Activated T-helper 1 cell treated with anti-CD3 and anti-CD28 coated beads, Interleukin-12 subunit alpha, Interleukin-12 subunit beta, Interleukin-2, Interleukin-4 antibody, amounts not matched to agents 30 ng/mL and 10 ng/mL and 1 ng/mL, durations not matched to agents 14 hours and 24 hours and 36 hours (primary cell): ENCODE measurements around the gene FCN2. TPM values are rescaled to one million over a fixed set of nuclear protein-coding genes. Genes with fewer than 3 reads are reported as not detected.

Experiments used
- DNase-seq: peaks from one replicate; pipeline ENCODE4 v3.0.0; 2021; ENCODE audit warnings: low spot score
- H3K27ac Mint-ChIP-seq: one replicate; pipeline ENCODE4 v1.8.0; 2021; ENCODE audit warnings: mild to moderate bottlenecking, mixed read lengths
- H3K27me3 Mint-ChIP-seq: one replicate; pipeline ENCODE4 v1.8.0; 2022; ENCODE audit warnings: mild to moderate bottlenecking, moderate library complexity, mixed read lengths; ENCODE audit not compliant: insufficient read depth
- H3K36me3 Mint-ChIP-seq: one replicate; pipeline ENCODE4 v1.8.0; 2021; ENCODE audit warnings: low read depth, mixed read lengths
- H3K4me1 Mint-ChIP-seq: one replicate; pipeline ENCODE4 v1.8.0; 2021; ENCODE audit warnings: low read depth, mixed read lengths
- H3K4me3 Mint-ChIP-seq: one replicate; pipeline ENCODE4 v1.8.0; 2021; ENCODE audit warnings: mild to moderate bottlenecking, moderate library complexity, mixed read lengths
- H3K9me3 Mint-ChIP-seq: one replicate; pipeline ENCODE4 v1.8.0; 2021; ENCODE audit warnings: mixed read lengths
- intact Hi-C: fragments of 100-400 bp; cut with micrococcal nuclease; formaldehyde crosslinking; loops from one replicate; pipeline ENCODE4 v1.15.1; 2024
- total RNA-seq: library from RNA; stranded (reverse); gene quantifications from 2 replicates; pipeline ENCODE4 v1.2.3, GENCODE V29; 2022

Gene FCN2
- not detected in 2 replicates for total RNA-seq

DNA sequence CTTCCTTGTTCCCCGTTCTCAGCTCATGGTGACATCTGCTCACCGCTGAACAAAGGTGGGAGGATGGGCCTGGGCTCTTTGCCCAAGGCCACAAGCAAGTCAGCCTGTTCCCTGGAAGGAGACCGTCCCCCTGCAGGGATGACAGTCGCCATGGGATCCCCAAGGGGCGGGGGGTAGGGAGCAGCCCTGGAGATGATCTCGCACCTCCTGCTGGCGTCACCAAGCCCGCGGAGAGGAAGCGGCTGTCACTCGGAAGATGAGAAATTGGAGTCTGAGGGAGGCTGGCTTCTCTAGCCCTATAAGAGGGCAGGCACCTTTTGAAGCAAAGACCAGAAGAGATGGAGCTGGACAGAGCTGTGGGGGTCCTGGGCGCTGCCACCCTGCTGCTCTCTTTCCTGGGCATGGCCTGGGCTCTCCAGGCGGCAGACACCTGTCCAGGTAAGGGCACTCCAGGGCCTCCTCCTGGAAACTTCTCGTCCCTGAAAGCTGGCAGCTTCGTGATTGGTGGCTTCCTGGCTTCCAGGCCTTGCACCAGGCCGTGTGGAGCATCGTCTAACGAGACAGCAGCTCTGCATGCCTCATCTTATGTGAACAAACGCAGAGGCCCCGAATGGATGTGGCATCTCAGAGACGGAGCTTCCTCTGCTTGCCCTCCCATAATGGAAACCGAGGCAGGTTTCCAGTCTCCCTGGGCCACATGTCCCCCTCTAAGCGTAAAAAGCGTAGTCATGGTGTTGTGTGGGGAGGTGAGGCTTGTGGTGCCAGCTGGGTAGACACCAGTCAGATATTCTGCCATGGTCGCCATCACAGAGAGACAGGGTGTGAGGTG is at the start of gene FCN2:
TSS of gene FCN2 (plus strand) at position 327 of the 829 bp plus-strand sequence. CDS start at position 339, 12 bp downstream.
- H3K36me3 Mint-ChIP-seq, result no peaks in the 10 kb centered on the region
- H3K9me3 Mint-ChIP-seq, result no peaks in the 10 kb centered on the region
- no peaks in the 10 kb centered on the region for H3K4me1 Mint-ChIP-seq
- no peak within 1 kb of the TSS for H3K4me3 Mint-ChIP-seq
- no peak within 1 kb of the TSS for H3K27ac Mint-ChIP-seq
- peaks cover 2% of the 10 kb centered on the region for H3K27me3 Mint-ChIP-seq
- DNase-seq, result no peak
- intact Hi-C loops, result no loop called here

DNA sequence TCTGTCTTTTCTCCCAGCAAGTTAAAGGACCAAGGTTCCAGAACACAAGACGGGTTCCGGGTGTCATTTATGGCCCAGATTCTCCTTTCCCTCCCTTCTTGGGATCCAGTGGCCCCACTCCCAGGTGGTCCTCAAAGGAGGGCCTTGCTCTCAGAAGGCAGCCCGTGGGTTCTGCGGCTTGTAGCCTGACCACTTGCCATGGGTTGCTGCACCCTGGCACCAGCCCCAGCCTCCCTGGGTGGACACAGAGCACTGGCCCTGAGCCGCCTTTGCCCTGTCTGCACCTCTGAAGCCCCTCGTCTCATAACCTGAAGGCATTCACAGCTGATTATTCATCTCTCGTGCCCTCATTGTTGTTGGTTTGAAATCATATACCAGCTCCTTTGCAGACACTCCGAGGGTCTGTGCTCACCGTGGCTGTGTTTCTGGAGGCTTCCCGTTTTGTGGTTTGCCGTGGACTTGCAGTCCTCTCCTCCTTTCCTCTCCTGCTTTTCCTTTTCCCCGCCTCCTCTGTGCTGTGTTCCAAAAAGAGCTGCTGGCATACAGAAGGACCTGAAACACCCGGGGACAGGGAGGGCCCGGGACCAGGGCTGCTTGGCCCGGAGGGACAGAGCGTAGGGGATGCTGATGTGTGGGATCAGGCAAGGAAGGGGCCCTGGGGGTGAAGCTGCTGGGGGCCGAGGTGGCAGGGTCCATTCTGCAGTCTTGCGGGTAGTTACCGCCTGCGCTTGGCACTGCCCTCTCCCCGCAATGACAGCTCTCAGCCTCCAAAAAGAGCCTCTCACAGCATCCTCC is 49.5 kb upstream of the FCN2 start:
- Mint-ChIP-seq H3K4me1 (no peaks in the 10 kb centered on the region), H3K27ac (no peak overlapping the region), H3K27me3 (no peaks in the 10 kb centered on the region), H3K4me3 (no peak overlapping the region), H3K36me3 (no peaks in the 10 kb centered on the region), H3K9me3 (no peaks in the 10 kb centered on the region)
- DNase-seq, result no peak
- intact Hi-C loops, result no loop called here

DNA sequence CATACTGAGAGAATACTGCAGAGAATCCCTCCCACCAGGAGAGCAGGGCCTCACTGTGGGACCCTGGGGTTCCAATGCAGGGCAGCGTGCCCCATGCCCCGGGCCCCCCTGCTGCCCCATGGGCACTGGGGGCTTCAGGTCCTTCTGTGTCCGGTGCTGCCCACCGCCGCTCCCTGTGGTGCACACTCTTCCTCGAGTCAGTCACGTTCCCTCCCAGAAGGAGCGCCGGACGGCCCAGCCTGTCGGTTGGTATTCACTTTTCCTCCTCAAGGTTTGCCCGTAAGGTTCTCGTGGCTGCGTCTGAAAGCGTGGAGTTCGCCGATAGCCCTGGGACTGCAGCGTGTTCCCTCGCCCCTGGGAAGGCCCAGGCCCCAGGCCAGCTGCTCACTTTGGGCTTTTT is 48.1 kb upstream of the FCN2 start:
- H3K9me3 Mint-ChIP-seq, result no peaks in the 10 kb centered on the region
- no peaks in the 10 kb centered on the region for H3K4me1 Mint-ChIP-seq
- intact Hi-C loops, result no loop called here
- H3K36me3 Mint-ChIP-seq, result no peaks in the 10 kb centered on the region
- no peak overlapping the region for H3K4me3 Mint-ChIP-seq
- no peaks in the 10 kb centered on the region for H3K27me3 Mint-ChIP-seq
- no peak for DNase-seq
- H3K27ac Mint-ChIP-seq, result no peak overlapping the region

DNA sequence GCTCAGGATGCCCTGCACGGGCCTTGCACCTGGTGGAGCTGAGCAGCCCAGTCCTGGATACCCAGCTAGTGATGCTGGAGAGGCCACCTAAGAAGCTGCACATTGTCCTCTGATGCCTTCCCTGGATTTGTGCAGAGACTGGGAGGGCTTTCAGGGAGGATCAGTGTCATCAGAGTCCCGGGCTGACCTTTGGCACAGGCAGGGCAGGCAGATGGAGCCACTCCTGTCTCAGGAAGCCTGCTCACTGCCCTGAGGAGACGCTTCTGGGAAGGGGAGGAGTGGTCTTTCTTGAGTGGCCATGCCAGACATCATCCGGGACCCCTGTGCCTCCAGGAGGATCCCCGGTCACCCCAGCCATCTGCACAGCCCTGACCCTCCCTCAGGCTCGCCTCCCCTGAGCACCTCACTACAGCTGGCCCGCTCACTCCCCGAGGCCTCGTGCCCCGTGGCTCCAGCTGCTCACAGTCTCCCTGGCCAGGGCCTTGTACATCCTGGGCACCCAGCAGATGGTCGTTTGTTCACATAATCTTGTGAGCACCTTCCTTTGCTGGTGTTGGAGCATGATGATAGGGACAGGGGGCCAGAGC is 47.2 kb upstream of the FCN2 start:
- Mint-ChIP-seq H3K27ac (no peak overlapping the region), H3K4me3 (no peak overlapping the region), H3K4me1 (no peaks in the 10 kb centered on the region), H3K27me3 (no peaks in the 10 kb centered on the region), H3K9me3 (no peaks in the 10 kb centered on the region), H3K36me3 (no peaks in the 10 kb centered on the region)
- intact Hi-C loops, result no loop called here
- DNase-seq, result no peak

DNA sequence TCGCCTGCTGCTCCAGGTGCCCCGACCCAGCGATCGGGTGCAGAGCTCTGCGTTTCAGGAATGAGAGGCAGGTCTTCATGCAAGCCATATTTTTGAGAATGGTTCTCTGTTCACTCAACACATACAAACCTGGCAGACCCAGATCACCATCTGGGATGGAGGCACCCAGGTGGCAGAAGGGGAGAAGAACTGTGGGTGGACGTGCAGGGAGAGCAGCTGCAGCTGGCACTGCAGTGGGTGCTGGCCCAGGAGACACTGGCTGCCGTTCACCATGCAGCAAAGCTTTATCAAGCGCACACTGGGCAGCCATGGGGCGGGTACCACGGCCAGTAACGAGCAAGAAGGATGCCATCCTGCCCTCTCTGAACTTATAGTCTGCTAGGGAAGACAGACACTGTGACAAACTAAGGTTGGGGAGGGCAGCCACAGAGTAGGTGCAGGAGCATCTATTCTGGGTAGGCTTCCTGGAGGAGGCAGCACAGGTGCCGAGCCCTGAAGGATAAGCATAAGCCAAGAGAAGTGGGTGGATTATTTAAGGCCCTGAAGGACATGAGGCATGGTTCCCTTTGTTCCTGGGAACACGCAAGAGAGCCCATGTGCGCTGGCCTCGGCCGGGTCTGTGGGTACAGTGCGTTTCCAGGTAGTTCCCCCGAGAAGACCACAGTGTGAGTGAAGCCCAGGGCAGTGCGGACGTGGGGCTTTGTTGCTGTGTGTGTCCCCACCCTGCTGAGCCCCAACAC is 46.2 kb upstream of the FCN2 start:
- Mint-ChIP-seq H3K4me1 (no peaks in the 10 kb centered on the region), H3K27me3 (no peaks in the 10 kb centered on the region), H3K27ac (no peak overlapping the region), H3K9me3 (no peaks in the 10 kb centered on the region), H3K4me3 (no peak overlapping the region), H3K36me3 (no peaks in the 10 kb centered on the region)
- intact Hi-C loops, result no loop called here
- no peak for DNase-seq

DNA sequence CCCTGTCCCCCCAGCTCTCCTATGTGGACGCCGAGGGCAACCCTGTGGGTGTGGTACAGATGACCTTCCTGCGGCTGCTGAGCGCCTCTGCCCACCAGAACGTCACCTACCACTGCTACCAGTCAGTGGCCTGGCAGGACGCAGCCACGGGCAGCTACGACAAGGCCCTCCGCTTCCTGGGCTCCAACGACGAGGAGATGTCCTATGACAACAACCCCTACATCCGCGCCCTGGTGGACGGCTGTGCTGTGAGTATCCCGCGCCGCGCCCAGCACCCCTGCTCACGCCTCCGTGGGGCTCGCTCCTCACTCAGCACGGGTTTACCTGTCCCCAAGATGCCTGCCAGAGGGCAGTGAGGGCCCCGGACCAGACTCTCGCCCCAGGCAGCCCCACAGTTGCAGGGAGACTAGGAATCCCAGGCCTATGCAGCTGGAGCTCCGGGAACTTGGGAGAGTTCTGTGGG is 45.6 kb upstream of the FCN2 start:
- Mint-ChIP-seq H3K4me1 (no peaks in the 10 kb centered on the region), H3K36me3 (no peaks in the 10 kb centered on the region), H3K27ac (no peak overlapping the region), H3K27me3 (no peaks in the 10 kb centered on the region), H3K9me3 (no peaks in the 10 kb centered on the region), H3K4me3 (no peak overlapping the region)
- no peak for DNase-seq
- intact Hi-C loops, result no loop called here

DNA sequence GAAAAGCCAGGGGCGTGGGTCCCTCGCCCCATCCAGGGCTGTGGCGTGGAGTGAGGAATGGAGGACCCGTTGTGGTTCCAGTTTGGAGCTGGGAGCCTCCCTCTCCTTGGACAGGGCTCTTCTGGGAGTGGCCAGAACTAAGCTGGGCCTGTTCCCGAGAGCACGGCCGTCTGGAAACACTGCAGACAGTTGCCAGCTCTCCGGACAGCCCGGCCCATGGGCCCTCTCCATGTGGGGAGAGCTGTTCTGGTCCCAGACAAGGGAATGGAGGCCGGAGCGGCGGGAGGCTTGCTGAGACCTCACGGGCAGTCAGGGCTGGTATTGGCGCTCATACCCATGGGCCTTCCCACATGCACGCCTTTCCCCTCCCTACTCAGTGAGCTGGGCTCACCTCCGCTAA is 45.2 kb upstream of the FCN2 start:
- no peak for DNase-seq
- Mint-ChIP-seq H3K27ac (no peak overlapping the region), H3K36me3 (no peaks in the 10 kb centered on the region), H3K27me3 (no peaks in the 10 kb centered on the region), H3K9me3 (no peaks in the 10 kb centered on the region), H3K4me1 (no peaks in the 10 kb centered on the region), H3K4me3 (no peak overlapping the region)
- intact Hi-C loops, result no loop called here

DNA sequence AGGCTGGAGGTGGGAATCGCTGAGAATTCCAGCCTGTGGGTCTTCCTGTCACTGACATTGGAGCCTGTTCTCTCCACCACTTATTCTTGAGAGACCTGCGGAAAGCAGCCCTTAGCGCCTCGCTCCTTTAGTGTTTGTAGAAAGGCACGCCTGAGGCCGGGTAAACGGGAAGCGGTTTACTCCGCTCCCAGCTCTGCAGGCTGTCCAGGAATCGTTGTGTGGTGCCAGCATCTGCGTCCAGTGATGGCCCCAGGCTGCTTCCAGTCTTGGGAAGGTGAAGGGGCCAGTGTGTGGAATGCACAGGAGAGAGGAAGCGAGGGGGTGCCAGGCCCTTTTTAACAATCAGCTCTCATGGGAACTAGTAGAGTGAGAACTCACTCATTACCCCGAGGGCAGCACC is 44.6 kb upstream of the FCN2 start:
- no peak overlapping the region for H3K27ac Mint-ChIP-seq
- H3K27me3 Mint-ChIP-seq, result no peaks in the 10 kb centered on the region
- no peak for DNase-seq
- intact Hi-C loops, result no loop called here
- no peaks in the 10 kb centered on the region for H3K4me1 Mint-ChIP-seq
- no peaks in the 10 kb centered on the region for H3K9me3 Mint-ChIP-seq
- no peak overlapping the region for H3K4me3 Mint-ChIP-seq
- H3K36me3 Mint-ChIP-seq, result no peaks in the 10 kb centered on the region

DNA sequence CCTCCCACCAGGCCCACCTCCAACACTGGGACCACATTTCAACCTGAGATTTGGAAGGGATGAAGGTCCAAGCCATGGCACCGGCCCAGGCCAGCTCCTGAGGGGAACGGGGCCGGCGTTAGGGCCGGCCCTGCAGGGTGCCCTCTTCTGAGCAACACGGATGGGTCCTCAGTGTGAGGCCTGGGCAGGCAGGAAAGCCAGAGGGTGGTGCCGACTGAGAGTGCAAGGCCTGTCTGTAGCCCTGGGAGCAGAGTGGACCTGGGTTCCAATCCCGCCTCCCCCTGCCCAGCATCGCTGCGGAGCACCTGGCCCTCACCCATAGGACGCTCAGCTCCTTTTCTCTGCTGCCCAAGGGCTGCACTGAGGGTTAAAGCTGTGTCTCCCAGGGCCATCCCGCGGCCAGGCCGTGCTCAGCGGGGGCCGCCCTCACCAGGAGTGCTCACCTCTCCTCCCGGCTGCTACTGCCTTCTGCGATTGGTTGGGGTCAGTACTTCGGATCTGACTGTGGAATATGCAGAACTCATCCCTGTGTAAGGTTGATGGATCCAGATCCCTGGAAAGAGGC is 44.1 kb upstream of the FCN2 start:
- H3K27me3 Mint-ChIP-seq, result no peaks in the 10 kb centered on the region
- intact Hi-C loops, result no loop called here

DNA sequence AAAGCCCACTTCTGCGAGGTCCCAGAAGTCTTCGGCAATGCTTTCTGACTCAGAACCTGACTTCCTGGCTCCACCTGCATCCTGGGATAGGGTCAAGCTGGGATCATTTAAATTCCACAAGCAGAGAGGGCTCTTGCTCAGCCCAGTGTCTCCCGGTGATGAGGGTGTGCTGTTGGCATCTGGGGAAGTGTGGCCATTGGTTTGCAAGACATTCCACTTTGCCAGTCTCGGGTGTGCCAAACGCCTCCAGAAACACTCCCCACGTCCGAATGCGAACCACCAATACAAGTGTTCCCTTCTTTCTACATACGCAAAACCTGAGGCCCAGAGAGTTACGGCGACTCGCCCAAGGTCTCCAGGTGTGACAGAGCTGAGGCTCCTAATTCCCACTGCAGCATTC is 43.1 kb upstream of the FCN2 start:
- Mint-ChIP-seq H3K4me3 (no peak overlapping the region), H3K4me1 (no peaks in the 10 kb centered on the region), H3K27me3 (no peaks in the 10 kb centered on the region), H3K36me3 (no peaks in the 10 kb centered on the region), H3K9me3 (no peaks in the 10 kb centered on the region), H3K27ac (no peak overlapping the region)
- DNase-seq, result no peak
- intact Hi-C loops, result no loop called here

More for the DNA sequence above, 44.1 kb upstream of the FCN2 start:
- DNase-seq, result no peak
- Mint-ChIP-seq H3K9me3 (no peaks in the 10 kb centered on the region), H3K36me3 (no peaks in the 10 kb centered on the region), H3K27ac (no peak overlapping the region), H3K4me3 (no peak overlapping the region), H3K4me1 (no peaks in the 10 kb centered on the region)

DNA sequence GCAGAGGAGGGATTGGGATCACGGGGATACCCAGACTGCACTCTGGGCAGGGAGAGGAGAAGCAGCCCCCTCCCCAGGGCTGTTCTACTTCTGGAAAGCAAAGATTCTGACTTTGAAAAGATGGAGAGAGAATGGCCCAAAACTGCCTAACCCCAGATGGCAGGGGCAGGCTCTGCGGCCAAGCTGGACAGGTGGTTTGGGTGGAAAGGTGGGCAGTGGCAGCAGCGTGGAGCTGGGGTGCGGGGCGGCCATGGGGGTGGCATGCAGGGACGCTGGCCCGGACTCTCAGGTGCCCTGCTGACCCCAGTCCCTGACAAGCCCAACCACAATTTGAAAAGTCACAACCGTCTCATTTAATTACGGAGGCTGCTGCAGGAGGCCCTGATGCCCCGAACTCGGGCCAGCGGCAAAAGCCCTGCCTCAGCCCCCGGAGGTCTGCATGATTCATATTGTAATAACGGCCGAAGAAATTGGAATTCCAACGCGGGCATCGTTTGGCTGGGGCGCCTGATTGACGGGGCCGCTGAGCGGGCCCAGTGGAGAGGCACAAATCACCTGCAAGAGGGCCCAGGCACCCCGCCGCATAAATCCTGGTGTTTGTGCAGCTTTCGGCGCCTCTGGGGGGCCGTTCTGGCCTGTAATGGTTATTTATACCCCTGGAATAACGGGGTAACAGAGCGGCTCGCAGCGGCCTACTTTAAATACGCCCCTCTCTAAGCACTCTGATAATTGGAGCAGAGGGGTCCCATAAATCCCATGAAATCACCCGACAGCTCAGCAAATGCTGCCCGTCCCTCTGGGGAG is 41.8 kb upstream of the FCN2 start:
- Mint-ChIP-seq H3K27me3 (no peaks in the 10 kb centered on the region), H3K4me3 (no peak overlapping the region), H3K36me3 (no peaks in the 10 kb centered on the region), H3K27ac (no peak overlapping the region), H3K9me3 (no peaks in the 10 kb centered on the region), H3K4me1 (no peaks in the 10 kb centered on the region)
- intact Hi-C loops, result no loop called here
- DNase-seq, result no peak
